MG63 (cell line): ENCODE data around the gene TMEM119. TPM values are rescaled to one million over a fixed set of nuclear protein-coding genes. Genes with fewer than 3 reads are reported as not detected.
"Not testable (repeated sequence)": the region's sequence is repeated elsewhere in the genome, so short reads cannot be mapped to it uniquely, and the experiment has no call there.

Experiments
- DNase-seq: peaks from one replicate; pipeline ENCODE4 v3.0.0-alpha.2; 2020
- H3K27me3 ChIP-seq: fragments of 250-450 bp; sonication (Bioruptor Pico); 2 replicates; pipeline ENCODE4 v1.5.1; 2020; ENCODE audit warnings: mild to moderate bottlenecking, moderate library complexity
- H3K36me3 ChIP-seq: fragments of 250-450 bp; sonication (Bioruptor Pico); 2 replicates; pipeline ENCODE4 v1.5.1; 2020; ENCODE audit warnings: mild to moderate bottlenecking, moderate library complexity
- H3K4me3 ChIP-seq: fragments of 250-450 bp; sonication (Bioruptor Pico); 2 replicates; pipeline ENCODE4 v1.5.1; 2020; ENCODE audit warnings: mild to moderate bottlenecking, moderate library complexity
- H3K9me3 ChIP-seq: fragments of 250-450 bp; sonication (Bioruptor Pico); 2 replicates; pipeline ENCODE4 v1.5.1; 2020; ENCODE audit warnings: mild to moderate bottlenecking, moderate library complexity
- total RNA-seq: library from RNA; depleted of rRNA; stranded (reverse); fragments of >200 nt; shearing (Covaris generic); gene quantifications from 2 replicates; pipeline ENCODE4 v1.2.3, GENCODE V29; 2014; ENCODE audit warnings: low replicate concordance; rRNA removed

Gene TMEM119
- total RNA-seq, 1 experiment from 2014 or later = 31.2 TPM

- peaks cover 23% of the 10 kb centered on the region for H3K36me3 ChIP-seq
- not testable (repeated sequence) for H3K9me3 ChIP-seq, H3K4me3 ChIP-seq, DNase-seq, H3K27me3 ChIP-seq
Observed at GRCh38 chr12:108555383-108555782, 42.5 kb downstream of the TMEM119 start.

DNA sequence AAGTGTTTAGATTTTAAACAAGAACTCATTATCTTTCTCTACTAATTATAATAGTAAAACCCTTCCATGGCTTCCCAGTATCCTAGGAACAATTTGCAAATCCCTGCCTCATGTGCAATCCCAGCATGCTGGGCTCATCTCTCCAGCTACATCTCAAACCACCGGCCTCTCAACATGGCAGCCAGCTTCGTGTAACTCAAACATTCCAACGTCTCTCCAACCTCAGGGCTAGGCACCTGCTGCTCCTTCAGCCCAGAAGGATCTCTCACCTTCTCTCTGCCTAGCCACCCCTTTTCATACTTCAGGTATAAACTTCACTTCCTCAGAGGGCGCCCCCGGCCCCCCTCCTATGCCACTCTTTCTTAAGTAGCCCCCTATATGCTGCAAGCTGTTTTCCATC is 44.1 kb downstream of the TMEM119 start:
- H3K9me3 ChIP-seq = no peaks in the 10 kb centered on the region
- peaks cover 27% of the 10 kb centered on the region for H3K36me3 ChIP-seq
- no peaks in the 10 kb centered on the region for H3K27me3 ChIP-seq
- DNase-seq = no peak
- no peak overlapping the region for H3K4me3 ChIP-seq

GRCh38 chr12:108551535-108551934 is 46.3 kb downstream of the TMEM119 start:
- Histone ChIP-seq H3K36me3 (peaks cover 35% of the 10 kb centered on the region), H3K4me3 (no peak overlapping the region), H3K27me3 (no peaks in the 10 kb centered on the region), H3K9me3 (no peaks in the 10 kb centered on the region)
- no peak for DNase-seq

GRCh38 chr12:108548954-108549521 is 48.8 kb downstream of the TMEM119 start:
- Histone ChIP-seq H3K27me3 (no peaks in the 10 kb centered on the region), H3K36me3 (peaks cover 50% of the 10 kb centered on the region), H3K9me3 (no peaks in the 10 kb centered on the region), H3K4me3 (no peak overlapping the region)
- no peak for DNase-seq

GRCh38 chr12:108547686-108548085 is 50.2 kb downstream of the TMEM119 start:
- Histone ChIP-seq H3K36me3 (peaks cover 63% of the 10 kb centered on the region), H3K9me3 (no peaks in the 10 kb centered on the region), H3K27me3 (no peaks in the 10 kb centered on the region), H3K4me3 (no peak overlapping the region)
- DNase-seq = no peak

DNA sequence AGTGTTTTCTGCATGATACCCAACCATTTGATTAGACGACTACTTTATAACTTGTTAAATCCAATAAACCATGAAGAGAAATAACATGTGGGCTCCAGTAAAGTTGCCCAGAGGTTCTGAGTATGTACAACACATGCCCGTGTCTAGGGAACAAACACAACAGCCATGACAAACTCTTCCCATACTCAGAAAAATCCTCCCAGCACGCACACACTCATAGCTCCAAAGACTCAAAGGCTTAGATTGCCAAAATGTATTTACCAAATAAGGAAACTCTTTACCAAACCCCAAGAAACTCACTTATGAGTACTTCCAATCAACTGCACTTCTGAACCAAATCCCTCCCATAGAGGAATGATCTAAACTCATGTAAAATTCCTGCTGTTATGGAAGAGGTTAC is 54.2 kb downstream of the TMEM119 start:
- peaks cover 71% of the 10 kb centered on the region for H3K36me3 ChIP-seq
- DNase-seq = no peak
- H3K27me3 ChIP-seq = no peaks in the 10 kb centered on the region
- H3K9me3 ChIP-seq = no peaks in the 10 kb centered on the region
- H3K4me3 ChIP-seq = no peak overlapping the region

DNA sequence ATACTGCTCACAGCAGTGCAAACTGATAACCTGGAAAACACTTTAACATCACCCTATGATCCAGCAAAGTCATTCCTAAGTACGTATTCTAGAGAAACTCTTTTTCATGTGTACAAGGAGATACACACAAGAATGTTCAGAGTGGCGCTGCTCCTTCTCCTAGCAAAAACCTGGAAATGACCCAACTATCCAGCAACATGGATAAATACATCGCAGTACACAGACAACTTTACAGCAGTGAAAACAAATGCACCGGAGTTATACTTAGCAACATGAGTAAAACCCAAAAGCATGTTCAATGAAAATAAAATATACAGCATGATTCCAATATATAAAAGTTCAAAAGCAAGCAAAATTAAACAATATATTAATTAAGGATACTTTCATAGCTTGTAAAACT is 55.6 kb downstream of the TMEM119 start:
- Histone ChIP-seq H3K36me3 (peaks cover 71% of the 10 kb centered on the region), H3K9me3 (no peaks in the 10 kb centered on the region), H3K27me3 (no peaks in the 10 kb centered on the region), H3K4me3 (no peak overlapping the region)
- DNase-seq = no peak

Other genes starting within 250 kb of the TMEM119 start
- 0.62 and 1.6 TPM in 2 replicates for gene FICD, start 82.8 kb downstream of the TMEM119 start, total RNA-seq
- 27.6 and 62.9 TPM in 2 replicates for gene SART3, start 36.9 kb downstream of the TMEM119 start, total RNA-seq
- gene ISCU, start 35.5 kb downstream of the TMEM119 start, total RNA-seq = 130 and 156 TPM in 2 replicates
- 0.39 and 2.5 TPM in 2 replicates for gene SELPLG, start 35.8 kb upstream of the TMEM119 start, total RNA-seq
- 228 and 229 TPM in 2 replicates for gene CORO1C, start 133.4 kb upstream of the TMEM119 start, total RNA-seq